Fibroblast of mammary gland (primary cell): ENCODE results near the gene FMN1.

ENCODE experiments used
- DNase-seq: peaks from one replicate; pipeline ENCODE4 v3.0.0-alpha.2; 2010; ENCODE audit warnings: low read depth
- H3K4me3 ChIP-seq: 2 replicates; pipeline ENCODE4 v1.5.1; 2011; ENCODE audit warnings: low read depth, mild to moderate bottlenecking, low read length, moderate library complexity; ENCODE audit not compliant: control insufficient read depth
- TF ChIP-seq, protein P1 (sequence below): conservative IDR thresholded peaks from 2 replicates; pipeline ENCODE4 v1.5.1; 2011; ENCODE audit warnings: low read depth, low read length, inconsistent platforms; ENCODE audit not compliant: control insufficient read depth, insufficient read depth

The FMN1 gene

GRCh38 chr15:33021806-33022389, 172.6 kb downstream of the FMN1 start:
- no peak overlapping the region for H3K4me3 ChIP-seq
- DNase-seq = peak; percentile 78
- TF ChIP-seq, protein P1, sequence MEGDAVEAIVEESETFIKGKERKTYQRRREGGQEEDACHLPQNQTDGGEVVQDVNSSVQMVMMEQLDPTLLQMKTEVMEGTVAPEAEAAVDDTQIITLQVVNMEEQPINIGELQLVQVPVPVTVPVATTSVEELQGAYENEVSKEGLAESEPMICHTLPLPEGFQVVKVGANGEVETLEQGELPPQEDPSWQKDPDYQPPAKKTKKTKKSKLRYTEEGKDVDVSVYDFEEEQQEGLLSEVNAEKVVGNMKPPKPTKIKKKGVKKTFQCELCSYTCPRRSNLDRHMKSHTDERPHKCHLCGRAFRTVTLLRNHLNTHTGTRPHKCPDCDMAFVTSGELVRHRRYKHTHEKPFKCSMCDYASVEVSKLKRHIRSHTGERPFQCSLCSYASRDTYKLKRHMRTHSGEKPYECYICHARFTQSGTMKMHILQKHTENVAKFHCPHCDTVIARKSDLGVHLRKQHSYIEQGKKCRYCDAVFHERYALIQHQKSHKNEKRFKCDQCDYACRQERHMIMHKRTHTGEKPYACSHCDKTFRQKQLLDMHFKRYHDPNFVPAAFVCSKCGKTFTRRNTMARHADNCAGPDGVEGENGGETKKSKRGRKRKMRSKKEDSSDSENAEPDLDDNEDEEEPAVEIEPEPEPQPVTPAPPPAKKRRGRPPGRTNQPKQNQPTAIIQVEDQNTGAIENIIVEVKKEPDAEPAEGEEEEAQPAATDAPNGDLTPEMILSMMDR = peak; percentile 70

- no peak overlapping the region for H3K4me3 ChIP-seq
- no peak for DNase-seq
- TF ChIP-seq, protein P1 = no peak
Measured at GRCh38 chr15:33019354-33019981, 175.0 kb downstream of the FMN1 start.

- no peak for DNase-seq
- TF ChIP-seq, protein P1 = no peak
Measured at GRCh38 chr15:33016405-33017024, 178.0 kb downstream of the FMN1 start.

DNA sequence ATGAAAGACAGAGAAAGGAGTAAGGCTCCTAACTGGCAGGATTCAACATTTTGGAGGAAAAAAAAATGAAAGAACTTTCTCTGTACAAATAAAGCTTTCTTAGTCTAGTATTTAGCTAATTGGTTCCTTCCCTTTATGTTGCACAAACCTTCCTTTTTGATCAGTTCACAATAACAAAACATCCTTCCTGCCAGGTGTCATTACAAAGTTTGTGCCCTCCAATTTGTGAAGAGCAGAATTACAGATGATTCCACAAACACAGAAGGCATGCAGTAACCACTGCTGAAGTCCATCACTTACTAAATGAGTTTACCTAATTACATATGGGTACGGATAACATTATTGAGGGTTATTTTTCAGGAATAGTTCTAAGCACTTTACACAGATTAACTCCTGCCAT, 179.9 kb downstream of the FMN1 start:
- TF ChIP-seq, protein P1 = no peak
- no peak for DNase-seq
- H3K4me3 ChIP-seq = no peak overlapping the region

More at GRCh38 chr15:33016405-33017024, 178.0 kb downstream of the FMN1 start:
- H3K4me3 ChIP-seq = no peak overlapping the region

DNA sequence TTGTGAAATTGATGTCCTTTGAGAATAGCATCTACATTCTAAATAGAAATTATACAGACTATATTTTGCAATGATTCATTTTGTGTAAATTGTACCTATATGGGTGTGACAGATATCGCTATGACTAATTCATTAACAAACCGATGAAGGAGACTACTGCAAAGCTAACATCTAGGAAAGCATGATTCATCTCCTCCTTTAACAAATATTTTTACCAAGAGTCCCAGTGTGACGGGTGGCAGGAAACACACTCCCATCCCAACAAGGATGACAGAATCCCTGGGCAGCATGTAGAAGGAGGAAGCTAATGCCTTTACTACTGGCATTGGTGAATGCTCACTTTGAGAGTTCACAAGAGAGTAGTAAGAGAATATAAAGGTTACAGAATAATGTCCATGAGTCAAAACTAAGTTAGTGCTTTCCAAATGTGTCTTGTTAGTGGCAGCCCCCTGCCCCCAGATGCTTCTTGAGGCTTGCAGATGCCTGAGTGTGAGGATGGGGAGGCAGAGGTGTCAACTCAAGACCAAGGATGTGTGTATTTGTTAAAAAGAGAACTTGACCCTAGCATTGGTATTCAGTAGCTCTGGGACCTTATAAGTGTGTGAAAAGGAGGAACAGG, 180.6 kb downstream of the FMN1 start:
- no peak overlapping the region for H3K4me3 ChIP-seq
- peak; percentile 74 for DNase-seq
- TF ChIP-seq, protein P1 = no peak

- TF ChIP-seq, protein P1 = no peak
- H3K4me3 ChIP-seq = no peak overlapping the region
- DNase-seq = no peak
Measured at GRCh38 chr15:33011976-33012375, 182.5 kb downstream of the FMN1 start.
